GM12864 (cell line): Measurements from ENCODE around the gene CFAP410.

Experiments used
- DNase-seq: peaks from one replicate; pipeline ENCODE4 v3.0.0-alpha.2; 2011; ENCODE audit warnings: low read depth
- H3K4me3 ChIP-seq: 2 replicates; pipeline ENCODE4 v1.5.1; 2011; ENCODE audit warnings: mild to moderate bottlenecking, low read depth, low read length, control low read depth
- TF ChIP-seq, protein P1 (sequence below): IDR thresholded peaks from 2 replicates; pipeline ENCODE4 v1.5.1; 2011; ENCODE audit warnings: low read depth, mild to moderate bottlenecking, moderate library complexity, low read length, control low read depth, inconsistent platforms; ENCODE audit errors: missing control alignments

Gene CFAP410

DNA sequence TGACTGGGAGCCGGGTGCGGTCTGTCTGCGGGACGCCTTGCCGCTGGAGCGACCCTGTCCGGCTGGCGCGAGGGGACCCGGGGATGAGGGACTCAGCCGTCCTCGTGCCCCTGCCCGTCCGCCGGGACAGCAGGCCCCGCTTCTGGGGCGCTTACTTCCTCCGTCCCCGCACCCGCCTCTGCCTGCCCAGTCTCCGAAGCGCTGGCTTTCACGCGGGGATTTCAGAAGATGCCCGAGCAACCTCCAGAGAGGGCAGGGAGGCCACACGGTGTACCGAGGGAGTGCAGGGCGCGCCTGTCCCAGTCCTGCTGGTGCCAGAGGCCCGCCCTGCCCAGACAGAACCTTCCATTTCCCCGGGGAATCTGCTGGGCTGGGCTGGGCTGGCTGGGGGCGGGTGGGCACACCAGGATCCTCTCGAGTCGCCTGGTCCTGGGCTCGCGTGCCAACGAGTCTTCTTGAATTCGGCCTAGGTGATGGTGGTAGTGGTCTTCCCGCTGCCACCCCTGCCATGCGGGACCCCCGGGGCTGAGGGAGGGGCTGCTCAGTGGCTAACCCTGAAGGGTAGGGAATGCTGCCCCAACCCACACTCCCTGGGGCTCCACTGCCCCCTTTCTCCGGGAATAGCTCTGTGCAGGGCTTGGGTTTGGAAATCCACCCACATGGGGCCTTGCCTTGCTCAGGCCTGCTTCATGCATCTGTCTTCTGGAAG is 11.7 kb upstream of the CFAP410 start:
- no peak overlapping the region for H3K4me3 ChIP-seq
- DNase-seq, result no peak
- TF ChIP-seq, protein P1, sequence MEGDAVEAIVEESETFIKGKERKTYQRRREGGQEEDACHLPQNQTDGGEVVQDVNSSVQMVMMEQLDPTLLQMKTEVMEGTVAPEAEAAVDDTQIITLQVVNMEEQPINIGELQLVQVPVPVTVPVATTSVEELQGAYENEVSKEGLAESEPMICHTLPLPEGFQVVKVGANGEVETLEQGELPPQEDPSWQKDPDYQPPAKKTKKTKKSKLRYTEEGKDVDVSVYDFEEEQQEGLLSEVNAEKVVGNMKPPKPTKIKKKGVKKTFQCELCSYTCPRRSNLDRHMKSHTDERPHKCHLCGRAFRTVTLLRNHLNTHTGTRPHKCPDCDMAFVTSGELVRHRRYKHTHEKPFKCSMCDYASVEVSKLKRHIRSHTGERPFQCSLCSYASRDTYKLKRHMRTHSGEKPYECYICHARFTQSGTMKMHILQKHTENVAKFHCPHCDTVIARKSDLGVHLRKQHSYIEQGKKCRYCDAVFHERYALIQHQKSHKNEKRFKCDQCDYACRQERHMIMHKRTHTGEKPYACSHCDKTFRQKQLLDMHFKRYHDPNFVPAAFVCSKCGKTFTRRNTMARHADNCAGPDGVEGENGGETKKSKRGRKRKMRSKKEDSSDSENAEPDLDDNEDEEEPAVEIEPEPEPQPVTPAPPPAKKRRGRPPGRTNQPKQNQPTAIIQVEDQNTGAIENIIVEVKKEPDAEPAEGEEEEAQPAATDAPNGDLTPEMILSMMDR, result no peak

DNA sequence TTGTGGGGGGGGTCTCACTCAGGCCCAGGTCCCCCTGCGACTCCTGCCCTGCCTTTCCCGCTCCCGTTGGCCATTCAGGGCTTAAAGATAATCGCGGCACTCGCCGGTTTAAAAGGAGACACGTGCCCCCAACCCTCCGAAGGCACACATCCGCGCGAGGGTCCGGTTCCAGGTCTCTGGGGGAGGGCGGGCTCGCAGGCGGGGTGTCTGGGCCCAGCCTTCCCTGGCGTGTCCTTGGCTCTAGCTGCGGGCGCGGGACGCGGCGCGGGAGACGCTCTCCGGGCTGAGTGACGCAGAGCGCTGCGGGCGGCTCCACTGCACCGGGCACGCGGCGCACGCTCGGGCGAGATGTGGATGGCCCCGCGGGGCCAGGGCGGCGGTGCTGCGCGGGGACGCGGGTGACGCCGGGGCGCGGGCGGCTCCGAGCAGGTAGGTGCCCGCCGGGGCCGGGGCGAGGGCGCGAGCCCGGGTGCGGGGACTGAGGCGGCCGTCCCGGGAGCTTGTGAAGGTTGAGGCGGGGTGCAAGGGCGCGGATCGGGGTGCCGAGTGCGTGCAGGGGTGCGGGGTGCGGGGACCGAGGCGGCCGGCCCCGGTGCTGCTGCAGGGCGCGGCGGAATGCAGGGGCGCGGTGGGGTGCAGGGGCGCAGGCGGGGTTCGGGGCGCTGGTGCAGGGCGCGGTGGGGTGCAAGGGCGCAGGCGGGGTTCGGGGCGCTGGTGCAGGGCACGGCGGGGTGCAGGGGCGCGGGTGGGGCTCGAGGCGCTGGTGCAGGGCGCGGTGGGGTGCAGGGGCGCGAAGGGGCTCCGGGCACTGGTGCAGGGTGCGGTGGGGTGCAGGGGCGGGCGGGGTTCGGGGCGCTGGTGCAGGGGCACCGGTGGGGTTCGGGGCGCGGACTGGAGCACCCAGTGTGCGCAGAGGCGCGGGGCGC is 10.9 kb upstream of the CFAP410 start:
- DNase-seq, result no peak
- H3K4me3 ChIP-seq, result no peak overlapping the region
- TF ChIP-seq, protein P1, result no peak

GRCh38 chr21:44349416-44349846 is 10.2 kb upstream of the CFAP410 start:
- no peak for DNase-seq
- TF ChIP-seq, protein P1, result no peak
- no peak overlapping the region for H3K4me3 ChIP-seq

GRCh38 chr21:44348861-44349260 is 9.7 kb upstream of the CFAP410 start:
- no peak for DNase-seq
- TF ChIP-seq, protein P1, result no peak

DNA sequence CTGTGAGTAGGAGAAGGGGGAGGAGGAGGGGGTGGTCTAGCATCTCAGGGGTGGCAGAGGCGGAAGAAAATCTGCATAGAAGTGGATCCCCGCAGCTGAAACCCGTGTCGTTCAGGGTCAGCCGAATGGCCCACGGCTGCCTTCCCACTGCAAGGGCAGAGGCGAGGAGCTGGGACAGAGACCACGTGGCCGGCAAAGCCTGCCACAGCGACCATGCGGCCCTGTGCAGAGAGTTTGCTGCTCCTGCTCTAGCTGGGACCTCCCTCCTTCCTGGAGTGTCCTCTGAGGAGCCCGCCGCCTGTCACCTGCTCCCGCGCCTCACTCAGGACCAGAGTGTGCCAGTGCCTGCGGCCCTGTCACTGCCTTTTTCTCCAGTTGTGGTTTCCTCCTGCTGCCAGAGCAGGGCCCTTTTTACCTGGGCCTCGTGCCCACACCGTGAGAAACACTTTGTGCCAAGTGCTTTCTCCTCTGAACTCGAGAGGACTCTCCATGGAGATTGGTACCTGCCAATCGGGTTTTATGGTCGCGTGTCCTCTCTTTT is 8.8 kb upstream of the CFAP410 start:
- H3K4me3 ChIP-seq, result no peak overlapping the region
- no peak for DNase-seq
- TF ChIP-seq, protein P1, result no peak

More at GRCh38 chr21:44348861-44349260, 9.7 kb upstream of the CFAP410 start:
- no peak overlapping the region for H3K4me3 ChIP-seq

DNA sequence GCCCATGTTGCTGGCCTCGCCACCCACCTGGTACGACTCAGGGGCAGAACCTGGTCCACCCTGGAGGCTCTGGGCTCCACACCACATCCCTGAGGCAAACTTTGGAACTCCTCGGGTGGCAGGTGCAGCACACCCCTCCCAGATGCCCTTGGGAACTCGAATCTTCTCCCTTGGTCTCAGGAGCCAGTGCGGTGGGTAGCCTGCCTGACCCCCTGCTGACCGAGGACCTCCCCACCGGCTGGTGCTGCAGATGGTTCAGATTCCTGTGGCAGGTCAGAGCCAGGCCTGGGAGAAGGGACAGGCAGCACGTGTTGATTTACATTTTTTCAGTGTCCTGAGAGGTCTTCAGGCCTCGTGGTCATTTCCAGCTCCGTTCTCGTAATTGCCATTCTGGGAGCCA is 6.3 kb upstream of the CFAP410 start:
- TF ChIP-seq, protein P1, result no peak
- H3K4me3 ChIP-seq, result no peak overlapping the region
- DNase-seq, result no peak
